Measurements from ENCODE around the gene PFDN1. TPM values are rescaled to one million over a fixed set of nuclear protein-coding genes. Genes with fewer than 3 reads are reported as not detected.

Gene PFDN1
- total RNA-seq, 1 experiment from 2014 or later = 54.4 TPM

- in situ Hi-C loops (cut with HindIII; ENCODE audit: low pct_unique_long_range_greater_than_20kb, low sequenced_read_pairs) (no loop called here), intact Hi-C loops (cut with micrococcal nuclease; ENCODE audit: unreplicated experiment) (no loop called here)
- no TSS peak for BruUV-seq (replicated peaks)
- DNase-seq (ENCODE audit: low read depth, low spot score) = no peak
- Histone ChIP-seq H3K27ac (ENCODE audit: low read length) (no peak overlapping the region), H3K4me3 (ENCODE audit: low read depth in 2 of 2, low read length in 2 of 2) (no peak overlapping the region), H3K36me3 (ENCODE audit: control insufficient read depth, insufficient read depth, low read length) (no peaks in the 10 kb centered on the region), H3K4me1 (ENCODE audit: control insufficient read depth, insufficient read depth, low read length) (peaks cover 15% of the 10 kb centered on the region), H3K9me3 (ENCODE audit: control insufficient read depth, insufficient read depth, low read depth, low read length) (no peaks in the 10 kb centered on the region), H3K27me3 (ENCODE audit: control insufficient read depth, insufficient read depth, low read length) (no peaks in the 10 kb centered on the region)
- TF ChIP-seq TCF7L2 (IDR thresholded peaks at IDR 0.05; ENCODE audit: low read depth, low read length) (no peak), POLR2AphosphoS5 (IDR thresholded peaks at IDR 0.05; ENCODE audit: low read depth, low read length) (no peak)
- CTCF ChIA-PET = no interaction called here
- no peak for ATAC-seq
- POLR2A ChIA-PET = no interaction called here
Observed at GRCh38 chr5:140310434-140310833, 7.5 kb upstream of the PFDN1 start.

- TF ChIP-seq SIN3A (IDR thresholded peaks at IDR 0.05; ENCODE audit: borderline replicate concordance, insufficient read depth, low read depth, low read length) (no peak), TCF7L2 (IDR thresholded peaks at IDR 0.05; ENCODE audit: low read depth, low read length) (no peak), REST (IDR thresholded peaks at IDR 0.05; ENCODE audit: insufficient read depth in 1 of 2, low read depth in 2 of 2, low read length in 1 of 2) (no peak), POLR2AphosphoS5 (IDR thresholded peaks at IDR 0.05; ENCODE audit: low read depth, low read length) (no peak), CTCF (IDR thresholded peaks at IDR 0.05) (no peak)
- CTCF ChIA-PET = no interaction called here
- in situ Hi-C loops (cut with HindIII; ENCODE audit: low pct_unique_long_range_greater_than_20kb, low sequenced_read_pairs) = no loop called here
- intact Hi-C loops (cut with micrococcal nuclease; ENCODE audit: unreplicated experiment) = no loop called here
- Histone ChIP-seq H3K27me3 (ENCODE audit: control insufficient read depth, insufficient read depth, low read length) (no peaks in the 10 kb centered on the region), H3K27ac (ENCODE audit: low read length) (no peak overlapping the region), H3K9me3 (ENCODE audit: control insufficient read depth, insufficient read depth, low read depth, low read length) (no peaks in the 10 kb centered on the region), H3K4me3 (ENCODE audit: low read depth in 2 of 2, low read length in 2 of 2) (no peak overlapping the region), H3K36me3 (ENCODE audit: control insufficient read depth, insufficient read depth, low read length) (no peaks in the 10 kb centered on the region), H3K4me1 (ENCODE audit: control insufficient read depth, insufficient read depth, low read length) (peaks cover 15% of the 10 kb centered on the region)
- no peak for ATAC-seq
- POLR2A ChIA-PET = no interaction called here
- BruUV-seq (replicated peaks) = no TSS peak
- no peak for DNase-seq (ENCODE audit: low read depth, low spot score)
Observed at GRCh38 chr5:140309706-140310249, 6.9 kb upstream of the PFDN1 start.

GRCh38 chr5:140305471-140305870 is 2.6 kb upstream of the PFDN1 start:
- DNase-seq (ENCODE audit: low read depth, low spot score) = no peak
- intact Hi-C loops (cut with micrococcal nuclease; ENCODE audit: unreplicated experiment) = no loop called here
- TF ChIP-seq POLR2AphosphoS5 (IDR thresholded peaks at IDR 0.05; ENCODE audit: low read depth, low read length) (no peak), SIN3A (IDR thresholded peaks at IDR 0.05; ENCODE audit: borderline replicate concordance, insufficient read depth, low read depth, low read length) (no peak), TCF7L2 (IDR thresholded peaks at IDR 0.05; ENCODE audit: low read depth, low read length) (no peak), CTCF (IDR thresholded peaks at IDR 0.05) (no peak), REST (IDR thresholded peaks at IDR 0.05; ENCODE audit: insufficient read depth in 1 of 2, low read depth in 2 of 2, low read length in 1 of 2) (no peak)
- in situ Hi-C loops (cut with HindIII; ENCODE audit: low pct_unique_long_range_greater_than_20kb, low sequenced_read_pairs) = no loop called here
- no TSS peak for BruUV-seq (replicated peaks)
- no peak for ATAC-seq
- no peaks in the 10 kb centered on the region for H3K9me3 ChIP-seq (ENCODE audit: control insufficient read depth, insufficient read depth, low read depth, low read length)
- no peak overlapping the region for H3K4me3 ChIP-seq (ENCODE audit: low read depth in 2 of 2, low read length in 2 of 2)
- H3K27me3 ChIP-seq (ENCODE audit: control insufficient read depth, insufficient read depth, low read length) = no peaks in the 10 kb centered on the region
- peaks cover 5% of the 10 kb centered on the region; the same call in 1 of the 2 replicates for H3K36me3 ChIP-seq (ENCODE audit: control insufficient read depth, insufficient read depth, low read length)
- ChIA-PET CTCF (interaction anchor here (0.6 kb wide), 1 partner anchor 9 kb away, joined by 6 read pairs; no protein-coding TSS in a partner anchor), POLR2A (no interaction called here)
- no peak overlapping the region for H3K27ac ChIP-seq (ENCODE audit: low read length)
- H3K4me1 ChIP-seq (ENCODE audit: control insufficient read depth, insufficient read depth, low read length) = peaks cover 17% of the 10 kb centered on the region
